Stimulated activated CD8-positive, alpha-beta memory T cell treated with anti-CD3 and anti-CD28 coated beads, Interleukin-7, amount 100 ng/mL, for 1 hour (primary cell): ENCODE measurements around the gene NTF3.

Experiments
- DNase-seq, 2 donors: peaks; one replicate each; pipeline ENCODE4 v3.0.0-alpha.2; 2020; ENCODE audit warnings: low read depth in 2 of 2

The NTF3 gene

DNA sequence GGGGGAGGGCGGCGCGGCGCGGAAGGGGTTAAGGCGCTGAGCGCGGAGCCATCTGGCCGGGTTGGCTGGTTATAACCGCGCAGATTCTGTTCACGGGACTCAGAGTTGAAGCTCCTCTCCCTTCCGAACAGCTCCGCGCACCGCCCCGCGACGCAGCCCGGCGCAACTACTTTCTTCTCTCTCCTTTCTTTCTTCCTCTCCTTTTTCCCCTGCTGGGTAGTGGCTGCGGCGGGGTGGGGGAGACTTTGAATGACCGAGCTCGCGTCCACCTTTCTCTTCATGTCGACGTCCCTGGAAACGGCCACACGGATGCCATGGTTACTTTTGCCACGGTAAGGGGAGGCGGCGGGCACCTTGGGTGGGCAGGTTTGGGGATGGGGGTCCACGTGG, at the start of gene NTF3:
Gene NTF3, plus strand, starts transcription at position 98 of the 390 bp plus-strand sequence. Its CDS starts 217 bp downstream, at position 315.
- DNase-seq: no peak

DNA sequence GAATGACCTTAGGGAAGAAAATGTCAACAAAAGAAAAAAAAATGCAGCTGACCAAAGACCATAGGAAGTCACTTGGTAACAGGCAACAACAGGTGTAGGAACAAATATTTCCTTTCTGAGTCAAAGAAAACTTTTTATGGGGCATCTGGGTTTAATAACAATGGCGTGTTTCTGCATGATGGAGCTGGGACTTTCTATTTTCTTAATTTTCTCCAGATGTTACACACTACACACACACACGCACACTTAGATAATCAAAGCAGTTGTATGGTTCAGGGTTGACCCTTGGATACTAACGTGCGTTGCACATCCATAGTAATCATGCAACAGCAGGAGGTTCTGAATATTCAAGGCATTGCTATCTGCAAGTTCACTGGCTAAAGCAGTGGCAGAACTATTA, 47.9 kb upstream of the NTF3 start:
- no peak for DNase-seq

DNA sequence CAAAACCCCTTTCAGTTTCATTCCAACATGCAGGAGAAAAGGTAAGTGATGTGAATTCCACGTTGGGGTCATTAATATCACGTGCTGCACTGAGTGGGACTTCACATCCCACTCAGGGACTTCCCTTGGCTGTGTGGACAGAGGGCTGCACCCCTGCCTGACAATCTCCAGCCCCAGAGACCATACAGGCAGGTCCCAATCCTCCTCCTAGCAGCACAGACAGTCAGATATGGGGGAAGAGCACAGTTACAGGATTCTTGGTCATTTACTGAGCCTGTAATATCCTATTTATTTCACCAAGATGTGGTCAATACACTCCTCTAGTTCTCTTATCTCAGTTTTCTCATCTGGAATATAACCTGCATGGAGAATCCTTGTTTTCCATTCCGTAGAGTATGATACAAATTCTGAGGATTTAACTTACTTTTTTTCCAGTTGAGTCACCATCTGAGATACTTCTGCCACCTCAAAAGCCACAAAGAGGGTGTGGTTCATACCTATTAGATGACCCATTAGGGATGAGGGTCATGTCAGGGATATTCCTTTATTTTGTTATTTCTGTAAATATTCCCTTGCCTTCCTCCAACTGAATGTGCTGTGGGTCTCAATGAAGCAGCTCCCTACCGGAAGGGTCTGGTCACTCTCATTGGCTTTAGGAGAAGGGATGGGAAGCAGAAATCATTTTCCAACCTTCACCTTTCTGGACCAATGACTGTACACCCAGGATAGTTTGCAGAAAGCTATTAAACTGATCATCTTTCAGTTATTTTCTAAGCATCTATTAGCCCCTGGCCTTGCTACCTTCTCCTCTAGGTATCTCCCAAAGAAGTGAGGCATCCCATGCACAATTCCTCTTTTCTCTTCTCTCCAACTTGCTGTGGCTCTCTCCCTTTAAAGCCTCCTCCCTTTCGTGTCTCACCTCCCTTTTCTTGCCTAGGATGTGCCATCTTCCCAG, 43.0 kb upstream of the NTF3 start:
- no peak for DNase-seq

DNA sequence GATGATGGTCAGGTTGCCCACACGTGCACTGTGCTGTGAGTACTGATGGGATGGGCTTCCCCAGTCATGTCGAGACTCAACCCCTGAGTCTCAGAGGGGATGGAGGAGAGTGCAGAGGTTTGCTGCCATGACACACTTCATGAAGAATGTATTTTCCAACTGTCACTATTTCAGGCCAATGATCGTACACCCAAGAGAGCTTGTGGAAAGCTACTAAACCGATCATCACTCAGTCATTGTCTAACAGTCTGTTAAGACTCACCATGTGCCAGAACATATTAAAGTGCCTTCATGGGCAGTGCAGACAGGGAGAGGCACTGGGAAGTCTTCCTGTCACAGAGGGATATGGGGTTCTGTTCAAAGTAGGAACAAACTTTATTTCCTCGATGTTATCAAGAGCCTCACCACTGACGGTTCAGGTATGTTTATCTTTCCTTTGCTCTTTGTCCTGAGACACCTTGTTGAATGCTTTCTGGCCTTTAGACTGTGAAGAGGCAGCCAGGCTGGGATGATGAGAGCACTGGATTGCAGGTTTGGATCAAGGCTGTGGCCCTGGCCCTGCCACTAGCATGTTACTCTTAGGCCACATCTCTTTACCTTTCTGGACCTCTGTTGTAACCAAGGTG, 41.6 kb upstream of the NTF3 start:
- no peak for DNase-seq

DNA sequence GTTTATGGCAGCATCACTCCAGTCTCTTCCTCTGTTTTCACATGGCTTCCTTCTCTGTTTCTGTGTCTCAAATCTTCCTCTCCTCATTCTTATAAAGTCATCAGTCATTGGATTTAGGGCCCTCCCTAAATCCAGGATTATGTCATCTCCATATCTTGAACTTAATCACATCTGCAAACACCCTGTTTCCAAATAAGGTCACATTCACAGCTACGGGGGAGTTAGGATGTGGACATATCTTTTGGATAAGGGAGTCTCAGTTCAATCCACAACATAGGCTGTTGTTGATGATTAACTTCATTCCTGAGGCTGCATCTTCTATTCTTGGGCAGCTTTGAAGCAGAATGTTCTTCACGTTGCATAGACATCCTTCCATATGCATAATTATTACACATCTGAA, 40.3 kb upstream of the NTF3 start:
- DNase-seq: no peak

DNA sequence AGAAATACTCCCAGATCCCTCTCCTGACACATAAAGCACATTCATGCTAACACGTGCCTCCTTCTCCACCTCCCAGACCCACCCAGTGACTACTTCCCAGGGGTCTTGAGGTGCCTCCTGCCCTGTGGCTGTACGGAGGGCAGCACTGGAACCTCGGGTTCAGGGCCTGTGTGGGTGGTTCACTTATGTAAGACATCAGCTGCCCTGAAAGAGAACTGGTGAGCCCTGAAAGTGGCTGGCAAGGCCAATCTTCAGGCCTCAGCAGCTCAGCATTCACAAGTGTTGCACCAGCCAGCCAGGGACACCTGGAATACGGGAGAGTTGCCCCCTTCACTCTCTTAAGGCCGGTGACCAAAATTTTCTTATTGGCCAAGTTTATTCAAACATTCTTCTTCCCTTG, 38.9 kb upstream of the NTF3 start:
- DNase-seq: no peak

DNA sequence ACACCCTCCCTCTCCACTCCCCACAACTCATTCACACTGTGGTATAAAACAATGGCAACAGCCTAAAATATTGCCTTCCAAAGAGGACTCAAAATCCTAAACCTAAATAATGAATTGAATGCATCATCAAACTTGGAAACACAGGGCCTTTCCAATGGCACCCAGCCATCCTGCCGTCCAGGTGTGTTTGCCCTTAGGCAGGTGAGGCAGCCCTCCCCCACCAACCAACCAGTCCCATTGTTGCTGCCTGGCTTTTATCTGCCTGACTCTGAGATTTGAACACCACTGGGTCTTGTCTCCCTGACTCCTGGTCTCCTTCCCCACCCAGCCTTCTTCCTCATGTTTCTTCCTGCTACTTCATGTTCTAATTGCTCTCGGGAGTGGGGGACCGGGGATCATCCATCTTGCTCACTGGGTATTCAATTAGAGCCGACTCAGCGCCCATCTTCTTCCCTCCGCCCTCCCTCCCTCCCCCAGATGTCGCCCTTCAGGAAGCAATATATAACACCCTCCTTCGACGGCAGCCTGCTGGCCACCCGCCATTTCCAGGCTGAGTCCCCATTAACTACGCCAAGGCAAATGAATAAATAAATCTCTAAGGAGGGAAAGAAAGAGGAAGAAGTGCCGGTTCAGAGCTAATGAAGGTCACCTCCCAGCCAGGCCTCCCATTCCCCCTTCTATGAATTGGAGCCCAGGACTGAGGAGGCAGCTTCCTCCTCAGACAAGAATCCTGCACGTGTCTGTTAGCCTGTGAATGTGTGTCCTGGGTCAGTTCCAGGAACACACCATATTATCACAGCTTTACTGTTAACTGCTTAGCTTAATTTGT, 36.3 kb upstream of the NTF3 start:
- DNase-seq: no peak

DNA sequence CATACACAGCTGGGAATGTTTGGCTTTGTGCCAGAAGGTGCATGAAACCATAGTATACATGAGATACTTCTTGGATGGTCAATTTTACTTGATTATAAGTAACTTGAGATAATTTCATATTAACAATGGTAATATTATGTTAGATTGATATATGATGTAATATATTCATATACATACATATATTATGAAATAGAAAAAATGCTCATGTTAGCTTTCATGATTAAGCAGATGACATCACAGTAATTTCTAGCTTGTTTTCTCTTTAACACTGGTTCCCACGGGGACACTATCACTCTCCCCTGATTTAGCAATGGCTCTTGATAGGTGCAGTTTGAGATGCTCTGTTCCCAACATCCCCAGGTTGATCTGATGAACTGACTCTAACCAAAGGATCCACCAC, 35.4 kb upstream of the NTF3 start:
- no peak for DNase-seq

DNA sequence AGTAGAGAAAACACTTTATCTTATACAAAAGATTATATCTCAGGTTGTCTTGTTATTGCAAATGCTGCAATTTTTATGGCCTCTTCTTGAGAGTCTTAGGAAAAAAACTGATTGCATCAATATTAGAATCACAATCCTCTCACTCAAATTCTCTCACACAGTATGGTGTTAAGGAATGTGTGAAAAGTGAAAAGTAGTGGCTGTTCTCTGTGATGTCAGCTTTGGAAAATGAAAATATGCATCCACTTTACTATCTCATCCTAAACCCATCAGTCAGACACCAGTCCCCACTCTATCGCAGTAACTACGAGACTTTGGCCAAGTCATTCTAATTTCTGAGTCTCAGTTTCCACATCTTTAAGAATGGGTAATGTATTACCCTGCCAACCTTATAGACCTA, 32.6 kb upstream of the NTF3 start:
- no peak for DNase-seq

DNA sequence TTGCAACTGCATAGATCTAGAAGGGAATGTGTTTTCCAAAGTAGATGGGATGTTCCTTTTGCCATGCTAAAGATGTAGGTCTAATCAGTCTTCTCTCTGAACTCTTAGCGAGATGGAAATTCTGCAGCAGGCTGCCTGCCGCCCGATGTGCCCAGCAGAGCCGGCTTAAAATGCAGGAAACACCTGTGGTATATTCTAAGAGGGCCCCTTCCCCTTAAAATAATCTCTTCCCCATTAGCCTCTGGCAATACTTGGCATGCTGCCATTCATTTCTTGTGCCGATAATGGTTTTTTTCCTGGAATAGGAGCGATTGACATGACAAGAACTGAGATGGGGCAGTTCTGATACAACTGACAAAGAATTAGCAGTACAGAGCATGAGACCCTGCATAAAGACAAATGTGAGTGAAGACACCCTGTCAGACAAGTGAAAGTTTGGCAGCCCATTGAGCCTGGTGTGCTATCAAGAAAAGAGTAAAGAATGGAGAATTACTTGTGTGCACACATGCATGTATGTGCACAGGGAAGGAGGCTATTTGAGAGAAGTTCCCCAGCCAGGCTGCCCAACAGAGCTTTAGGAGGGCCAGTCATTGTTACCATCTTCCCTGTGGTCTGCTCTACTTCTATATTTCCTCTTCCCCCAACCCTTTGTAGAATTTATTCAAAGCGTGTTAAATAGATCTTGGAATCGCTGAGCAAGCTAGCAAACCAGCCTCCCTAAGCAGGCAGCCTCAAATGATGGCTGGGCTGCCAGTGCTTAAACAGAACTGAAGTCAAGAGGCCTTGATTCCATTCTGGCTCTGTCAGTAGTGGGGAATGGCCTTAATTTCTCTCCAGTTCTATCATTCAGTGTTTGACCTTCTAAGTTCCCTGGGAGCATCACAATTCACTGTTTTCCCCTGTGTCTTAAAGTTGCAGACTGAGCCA, 29.6 kb upstream of the NTF3 start:
- DNase-seq: no peak

DNA sequence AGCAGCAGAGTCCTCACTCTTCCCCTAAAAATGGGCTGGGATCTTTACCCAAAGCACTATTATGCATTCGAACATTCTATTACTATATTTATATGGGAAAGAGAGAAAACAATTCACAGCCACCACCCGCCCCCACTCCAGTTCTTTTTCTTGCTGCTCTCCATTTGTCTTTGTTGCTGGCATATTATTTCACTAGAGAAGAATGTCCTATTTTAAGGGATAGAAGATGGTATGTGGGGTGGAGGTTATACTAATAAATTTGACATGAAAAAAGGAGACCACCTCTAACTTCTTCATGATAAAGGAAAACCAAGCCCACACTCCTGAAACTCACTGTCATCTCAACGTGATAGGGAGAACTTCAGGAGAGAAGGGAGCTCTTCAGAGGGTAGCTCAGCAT, 28.5 kb upstream of the NTF3 start:
- DNase-seq: no peak

DNA sequence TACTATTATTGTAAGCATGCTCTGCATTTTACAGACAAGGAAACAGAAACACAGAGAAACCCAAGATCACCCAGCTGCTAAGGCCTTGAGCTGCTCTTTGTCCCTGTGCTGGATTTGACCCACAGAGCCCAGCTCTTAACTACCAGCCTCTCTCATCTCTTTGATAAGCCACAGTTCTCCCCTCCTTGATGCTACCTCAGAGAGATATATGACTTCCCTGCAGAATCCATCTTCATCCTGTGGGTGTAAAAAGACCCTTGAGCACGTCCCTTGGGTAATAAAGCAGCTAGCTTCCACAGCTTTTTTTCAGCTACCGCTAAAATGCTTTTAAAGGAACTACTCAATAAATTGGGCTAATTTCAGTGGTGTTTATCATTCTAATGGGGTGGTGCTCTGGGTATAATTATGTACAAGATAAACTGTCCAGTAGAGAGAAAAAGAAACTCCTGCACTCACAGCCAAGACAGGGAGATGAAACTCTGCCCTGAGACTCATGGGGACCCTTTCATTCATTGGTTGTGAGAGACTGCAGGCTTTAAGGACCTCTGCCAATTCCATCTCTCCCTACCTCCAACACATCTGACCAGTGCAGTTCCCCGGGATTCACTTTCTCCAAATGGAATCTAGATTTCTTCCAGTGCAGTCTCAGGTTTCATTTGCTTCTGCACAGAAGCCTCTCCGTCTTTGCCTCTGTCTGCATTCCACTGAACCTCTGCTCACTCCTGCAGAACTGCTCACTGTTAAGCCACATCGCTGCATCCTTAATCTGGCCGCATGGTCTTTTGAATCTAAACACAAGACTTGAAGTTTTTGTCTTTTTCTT, 24.7 kb upstream of the NTF3 start:
- DNase-seq: no peak

DNA sequence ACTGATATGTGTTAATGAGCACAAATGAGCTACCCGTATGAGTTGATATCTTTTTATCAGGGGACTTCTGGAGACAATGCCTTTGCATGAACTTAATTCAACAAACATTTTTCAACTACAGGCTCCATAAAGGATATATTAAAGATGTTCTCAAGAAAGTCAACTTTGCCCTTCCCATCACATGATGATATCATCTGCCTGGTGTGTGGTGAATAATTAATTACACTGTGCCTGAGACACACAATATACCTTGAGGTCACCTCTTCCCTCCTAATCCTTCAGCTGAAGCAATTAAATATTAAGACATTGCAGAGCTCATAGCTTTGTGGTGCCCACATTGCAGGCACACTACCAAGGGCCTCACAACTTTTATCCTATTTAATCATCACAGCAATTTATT, 22.3 kb upstream of the NTF3 start:
- no peak for DNase-seq

DNA sequence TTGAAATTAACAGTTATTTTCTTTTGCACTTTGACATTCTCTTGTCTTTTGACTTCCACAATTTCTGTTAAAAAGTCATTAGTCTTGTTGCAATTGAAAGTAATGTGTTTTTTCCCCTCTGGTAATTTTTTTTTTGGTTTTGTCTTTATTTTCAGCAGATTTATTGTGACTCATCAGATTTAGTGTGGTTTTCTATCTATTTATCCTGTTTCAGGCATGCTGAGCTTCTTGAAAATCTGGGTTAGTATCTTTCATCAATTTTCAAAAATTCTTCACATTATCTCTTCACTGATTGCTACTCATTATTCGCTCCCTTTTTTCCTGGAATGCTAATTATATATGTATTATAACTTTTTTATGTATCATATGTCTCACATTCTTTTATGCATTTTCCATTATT, 15.3 kb upstream of the NTF3 start:
- DNase-seq: no peak

DNA sequence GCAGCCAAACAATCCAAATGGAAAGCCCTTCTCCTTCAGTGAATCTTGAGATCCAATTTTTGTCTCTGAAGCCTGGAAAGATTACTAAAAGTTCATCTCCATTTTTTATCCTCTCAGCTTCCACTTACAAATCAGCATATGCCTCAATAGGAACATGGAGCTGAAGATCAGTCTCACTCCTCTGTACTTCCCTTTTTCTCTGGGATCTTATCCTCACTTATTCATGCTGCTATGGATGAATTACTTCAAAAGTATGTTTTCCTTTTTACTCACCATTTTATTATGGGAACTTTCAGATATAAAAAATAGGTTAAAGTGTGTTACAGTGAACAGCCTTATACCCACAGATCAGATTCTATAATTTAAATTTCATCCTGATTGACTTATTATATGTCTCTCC, 14.4 kb upstream of the NTF3 start:
- no peak for DNase-seq

DNA sequence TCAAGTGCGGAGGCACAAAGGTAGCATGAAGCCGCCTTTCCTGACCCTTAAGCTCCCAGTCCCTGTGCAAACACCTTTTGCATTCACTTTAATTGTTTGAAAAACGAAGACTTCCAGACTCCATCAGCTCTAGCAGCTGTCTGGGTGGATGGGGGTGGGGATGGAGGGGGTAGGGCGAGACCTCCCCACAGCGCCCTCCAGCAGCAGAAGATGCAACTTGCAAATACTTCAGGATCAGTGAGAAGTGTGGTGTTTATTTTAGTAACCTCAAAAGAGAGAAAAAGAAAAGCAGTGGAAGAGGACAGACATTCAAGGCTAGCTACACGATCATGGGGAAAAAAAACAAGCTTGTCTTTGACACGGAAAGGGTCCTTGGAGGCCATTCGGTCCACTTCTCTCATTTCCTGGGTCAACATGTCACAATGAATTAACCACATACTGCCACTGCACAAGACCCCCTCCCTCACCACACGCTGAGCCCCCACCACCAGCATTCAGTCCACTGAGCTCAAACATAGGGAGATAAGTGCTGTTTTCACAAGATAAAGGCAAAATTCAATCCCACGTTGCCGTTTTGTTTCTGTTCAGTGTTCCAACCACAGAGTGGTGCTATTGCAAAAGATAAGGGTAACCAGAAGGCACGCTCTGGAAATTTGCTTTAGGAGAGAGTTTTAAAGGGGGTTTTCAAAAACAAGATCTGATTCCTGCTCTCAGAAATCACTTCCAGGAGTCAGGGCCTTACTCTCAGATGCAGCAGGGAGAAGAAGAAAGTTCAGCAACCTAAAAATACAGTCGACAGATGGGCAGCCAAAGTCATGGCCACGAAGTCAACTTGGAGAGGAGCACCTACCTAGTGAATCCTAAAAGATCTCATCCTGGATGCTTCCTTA, 3.3 kb upstream of the NTF3 start:
- no peak for DNase-seq

DNA sequence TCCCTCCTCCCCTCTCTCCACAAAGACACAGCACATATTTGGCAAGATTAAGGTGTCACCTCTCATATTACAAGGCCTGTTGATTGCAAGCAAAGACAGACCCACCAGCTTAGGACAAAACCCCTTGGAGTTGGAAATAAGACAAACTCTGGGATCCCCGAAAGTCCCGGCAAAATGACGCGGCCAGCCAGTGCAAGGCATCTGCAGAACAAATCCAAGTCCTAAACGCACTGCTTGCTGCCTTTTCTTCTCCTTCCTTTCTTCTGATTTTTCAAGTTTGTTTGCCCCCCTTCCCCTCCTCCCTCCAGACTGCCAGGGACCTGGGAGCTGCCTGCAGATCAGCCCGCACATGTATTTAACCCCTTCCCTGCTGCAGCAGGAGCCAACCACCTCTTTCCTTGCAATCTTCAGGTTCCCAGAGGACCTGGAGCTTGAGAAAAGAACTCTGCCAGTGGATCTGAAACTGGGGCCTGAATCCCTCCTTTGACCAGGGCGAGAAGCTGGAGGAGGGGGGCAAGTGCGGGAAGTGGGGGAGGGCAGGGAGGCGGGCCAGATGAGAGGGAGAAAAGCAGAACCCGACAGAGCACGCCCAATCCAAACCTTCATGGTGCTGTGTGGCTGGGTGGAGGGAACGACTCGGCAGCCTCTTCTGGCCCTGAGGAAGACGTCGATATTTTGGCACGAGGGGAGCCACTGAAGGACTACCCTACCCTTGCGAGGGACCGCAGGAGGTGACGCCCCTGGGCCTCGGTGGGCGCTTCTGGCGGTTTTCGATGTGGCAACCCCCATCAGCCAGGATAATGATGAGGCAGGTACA, 2.0 kb upstream of the NTF3 start:
- DNase-seq: no peak
